Stimulated activated CD8-positive, alpha-beta memory T cell treated with anti-CD3 and anti-CD28 coated beads, Interleukin-2, amount 100 ng/mL, for 48 hours (primary cell): ENCODE measurements around the gene ADAMTSL2.

Source experiments
- DNase-seq, 2 donors: peaks; one replicate each; pipeline ENCODE4 v3.0.0-alpha.2; 2020; ENCODE audit warnings: low read depth in 2 of 2

ADAMTSL2 gene

GRCh38 chr9:133589454-133590227 lies 55.1 kb downstream of the ADAMTSL2 start:
- DNase-seq, result peak; percentile 36 to 40

DNA sequence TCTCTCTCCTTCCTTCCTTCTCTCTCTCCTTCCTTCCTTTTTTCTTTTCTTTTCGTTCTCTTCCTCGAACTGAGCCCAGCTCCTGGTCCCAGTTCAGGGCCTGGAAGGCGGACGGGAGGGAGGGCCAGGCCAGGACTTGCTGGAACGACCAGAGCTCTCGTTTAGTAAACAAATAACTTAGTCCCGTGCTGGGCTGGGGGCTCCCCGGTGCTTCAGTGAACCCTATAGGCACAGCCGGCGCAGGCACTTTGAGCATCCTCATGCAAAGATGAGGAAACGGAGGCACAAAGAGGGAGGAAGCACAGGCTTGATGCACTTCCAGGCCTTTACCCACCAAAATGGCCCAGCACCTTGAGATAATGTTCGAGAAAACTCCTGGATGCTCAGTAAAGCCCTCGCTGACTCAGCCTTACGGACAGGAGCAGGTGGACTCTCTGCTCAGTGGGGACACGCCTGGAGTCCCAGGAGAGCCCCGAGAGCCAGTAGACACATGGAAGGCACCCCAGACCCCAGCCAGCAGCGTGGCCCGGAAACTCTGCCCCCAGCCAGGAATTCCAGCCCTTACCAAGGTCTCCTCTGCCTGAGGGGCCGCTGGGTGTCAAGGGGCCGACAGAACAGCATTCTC lies 55.8 kb downstream of the ADAMTSL2 start:
- no peak for DNase-seq

DNA sequence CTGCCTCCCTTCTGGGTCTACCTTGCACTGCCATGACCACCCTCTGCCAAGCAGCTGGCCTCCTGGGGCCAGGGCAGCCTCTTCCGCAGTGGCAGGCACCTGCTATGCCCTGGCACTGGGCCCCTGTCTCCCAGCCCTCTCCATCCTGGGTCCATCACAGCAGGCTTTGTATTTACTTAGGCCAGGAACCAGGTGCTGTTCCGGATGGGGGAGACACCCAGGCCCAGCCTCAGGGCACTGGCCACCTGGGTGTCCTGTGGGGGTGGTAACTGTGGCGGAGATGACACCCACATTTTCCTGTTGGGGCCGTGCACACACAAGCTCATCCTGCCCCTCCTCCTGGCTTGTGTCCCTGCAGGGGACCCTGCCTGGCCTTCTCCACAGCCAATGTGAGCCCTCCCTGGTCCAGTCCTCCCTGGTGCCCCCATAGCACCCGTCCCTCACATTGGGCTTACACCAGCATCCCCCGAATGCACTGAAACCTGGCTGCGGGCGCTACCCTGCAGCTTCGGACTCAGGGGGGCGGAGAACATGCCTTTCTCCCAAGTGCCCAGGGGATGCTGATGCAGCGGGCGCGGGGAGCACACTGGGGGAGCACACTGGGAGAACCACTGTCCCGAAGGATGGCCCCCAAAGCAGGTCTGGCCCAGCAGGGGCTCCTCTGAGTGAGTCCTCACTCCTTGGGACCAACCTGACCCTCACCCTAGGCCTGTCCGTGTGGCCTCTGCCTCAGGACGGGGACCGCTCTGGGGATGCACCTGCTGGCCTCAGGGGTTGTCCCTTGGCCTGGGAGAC lies 56.8 kb downstream of the ADAMTSL2 start:
- DNase-seq, result no peak

DNA sequence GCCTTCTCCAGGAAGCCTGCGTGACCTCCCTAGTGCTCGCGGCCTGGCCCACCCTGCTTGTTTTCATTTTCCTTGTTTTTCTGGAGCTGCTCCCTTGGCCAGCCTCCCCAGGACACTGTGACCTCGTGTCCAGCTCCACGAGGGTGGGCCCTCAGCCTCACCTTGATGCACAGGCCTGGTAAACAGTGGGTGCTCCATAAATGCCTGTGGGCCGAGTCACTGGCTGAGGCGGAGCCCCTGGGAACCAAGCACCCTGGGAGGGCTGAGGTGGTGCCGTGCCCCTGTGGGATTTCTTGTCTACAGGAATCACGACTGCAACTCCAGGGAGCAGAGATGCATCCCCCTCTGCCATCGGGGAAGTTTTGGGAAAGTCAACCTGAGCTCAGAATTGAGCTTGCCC lies 57.5 kb downstream of the ADAMTSL2 start:
- DNase-seq, result no peak

GRCh38 chr9:133592731-133593409 lies 58.4 kb downstream of the ADAMTSL2 start:
- DNase-seq, result no peak

DNA sequence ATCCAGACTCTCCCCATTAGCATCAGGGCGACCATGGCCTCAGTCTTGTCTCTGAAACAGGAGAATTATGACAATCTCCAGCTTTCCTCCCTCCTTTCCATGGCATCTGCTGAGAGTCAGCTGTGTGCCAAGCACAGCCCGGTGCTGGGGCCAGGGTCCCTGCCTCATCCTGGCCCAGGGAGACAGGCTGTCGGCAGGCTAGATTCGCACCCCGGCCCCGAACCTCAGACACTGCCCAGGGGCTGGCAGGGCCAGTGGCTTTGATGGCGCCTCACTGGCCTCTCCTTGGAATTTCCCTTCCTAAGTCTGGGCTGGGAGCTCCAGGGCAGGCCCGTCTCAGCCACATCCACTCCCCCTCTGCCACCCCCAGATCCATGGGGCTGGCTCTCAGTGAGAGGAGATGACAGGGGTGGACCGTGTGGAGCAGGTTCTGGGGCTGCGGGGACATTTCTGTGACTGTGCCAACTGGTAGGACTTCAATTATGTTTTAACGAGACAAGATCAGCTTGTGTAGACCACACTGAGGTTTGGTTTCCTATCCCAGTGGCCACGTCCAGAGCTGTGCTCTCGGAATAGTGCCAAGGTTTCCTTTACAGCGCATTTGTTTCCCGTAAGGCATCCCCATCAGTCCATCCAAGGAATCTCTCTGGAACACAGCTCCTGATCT lies 59.2 kb downstream of the ADAMTSL2 start:
- DNase-seq, result no peak

DNA sequence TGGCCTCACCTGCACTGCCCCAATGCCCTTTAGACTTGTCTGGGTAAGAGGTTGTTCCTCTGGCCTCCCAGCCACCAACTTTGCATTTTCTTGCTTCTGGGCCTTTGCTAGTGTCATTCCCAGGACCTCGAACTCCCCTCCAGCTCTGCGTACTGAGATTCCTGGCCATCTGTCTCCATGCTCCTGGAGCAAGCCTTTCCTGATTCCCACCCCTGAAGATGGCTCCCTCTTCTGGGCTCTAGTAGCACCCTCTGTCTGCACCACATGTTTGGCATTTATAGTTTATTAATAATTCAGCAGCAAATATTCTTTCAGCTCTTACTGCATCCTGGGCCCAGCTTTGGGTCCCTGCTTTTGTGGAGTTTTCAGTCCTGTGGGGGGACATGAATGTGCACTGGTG lies 59.8 kb downstream of the ADAMTSL2 start:
- no peak for DNase-seq

GRCh38 chr9:133595910-133596309 lies 61.4 kb downstream of the ADAMTSL2 start:
- no peak for DNase-seq

GRCh38 chr9:133597316-133597957 lies 62.9 kb downstream of the ADAMTSL2 start:
- no peak for DNase-seq

DNA sequence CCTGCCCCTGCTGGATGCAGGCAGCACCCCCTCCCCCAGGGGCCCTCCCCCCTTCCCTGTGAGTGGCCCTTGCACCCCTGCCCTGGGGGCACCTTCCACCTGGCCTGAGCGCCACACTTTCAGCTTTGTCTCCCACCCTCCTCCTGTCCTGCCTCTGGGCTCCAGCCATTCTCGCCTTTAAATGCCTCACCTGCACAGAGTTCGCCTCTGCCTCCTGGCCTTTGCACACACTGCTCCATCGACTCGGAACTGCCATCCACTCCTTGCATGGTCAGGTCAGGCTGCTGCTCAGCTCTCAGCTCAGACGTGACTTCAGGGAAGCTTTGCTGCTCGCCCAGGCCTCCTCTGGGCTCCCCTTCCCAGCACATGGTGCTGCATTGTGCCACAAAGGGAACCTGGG lies 64.5 kb downstream of the ADAMTSL2 start:
- DNase-seq, result no peak

GRCh38 chr9:133599470-133600173 lies 65.1 kb downstream of the ADAMTSL2 start:
- no peak for DNase-seq

DNA sequence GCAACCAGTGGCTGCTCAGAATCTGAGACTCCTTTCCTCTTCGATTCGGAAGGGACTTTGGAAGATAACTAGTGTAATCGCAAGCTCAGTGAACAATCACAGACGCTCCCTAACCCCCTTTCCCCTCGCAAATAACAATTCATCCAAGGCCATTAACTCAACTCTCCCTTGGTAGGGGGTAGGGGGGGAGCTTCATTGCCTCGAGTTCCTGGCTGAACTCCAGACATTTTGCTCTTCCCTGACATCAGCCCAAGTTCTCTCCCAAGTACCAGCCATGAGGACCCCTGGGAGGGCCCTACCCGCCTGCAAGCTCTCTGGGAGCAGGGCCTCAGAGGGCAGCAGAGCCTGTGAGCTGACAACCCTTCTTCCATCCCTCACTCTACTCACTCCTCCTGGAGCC lies 66.2 kb downstream of the ADAMTSL2 start:
- no peak for DNase-seq

- no peak for DNase-seq
Observed at GRCh38 chr9:133601746-133602145, 67.2 kb downstream of the ADAMTSL2 start.

GRCh38 chr9:133602277-133602676 lies 67.8 kb downstream of the ADAMTSL2 start:
- DNase-seq, result no peak

- no peak for DNase-seq
Observed at GRCh38 chr9:133603135-133603927, 68.8 kb downstream of the ADAMTSL2 start.

DNA sequence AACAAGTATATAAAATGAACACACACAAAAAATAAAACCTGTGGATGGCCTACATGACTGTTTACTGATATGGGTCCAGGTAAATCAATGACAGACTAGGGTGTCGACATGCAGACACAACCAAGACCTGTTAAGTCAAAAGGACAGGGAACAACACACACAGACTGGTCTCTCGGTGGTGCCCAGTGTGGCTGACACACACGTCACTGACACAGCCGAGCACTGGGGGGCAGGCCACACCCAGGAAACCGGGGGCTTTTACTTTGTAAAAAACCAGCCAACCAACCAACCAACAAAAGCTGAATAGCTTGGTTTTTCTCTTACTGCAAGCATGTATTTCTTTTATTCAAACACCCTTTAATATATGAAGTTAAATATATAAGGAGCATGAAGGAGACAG lies 69.7 kb downstream of the ADAMTSL2 start:
- peak in 1 of 2 donors; percentile 14 for DNase-seq

DNA sequence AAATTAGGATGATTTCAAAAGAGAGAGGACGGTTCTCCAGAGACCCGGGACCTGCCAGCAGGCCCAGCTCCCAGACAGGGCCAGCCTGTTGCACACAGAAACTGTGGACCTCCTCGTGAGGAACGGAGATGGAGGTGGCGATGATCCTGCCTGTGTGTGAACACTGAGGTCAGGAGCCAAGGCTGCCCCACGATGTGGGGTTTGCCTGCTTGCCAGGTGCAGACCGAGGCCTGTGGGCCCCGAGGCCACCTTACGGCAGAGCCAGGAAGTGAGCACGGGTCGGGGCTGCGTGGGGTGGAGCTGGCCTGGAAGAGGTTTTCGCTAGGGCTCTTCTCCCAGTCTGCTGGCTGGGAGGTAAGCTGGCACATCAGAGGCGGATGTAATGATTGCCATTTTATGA lies 70.4 kb downstream of the ADAMTSL2 start:
- no peak for DNase-seq

DNA sequence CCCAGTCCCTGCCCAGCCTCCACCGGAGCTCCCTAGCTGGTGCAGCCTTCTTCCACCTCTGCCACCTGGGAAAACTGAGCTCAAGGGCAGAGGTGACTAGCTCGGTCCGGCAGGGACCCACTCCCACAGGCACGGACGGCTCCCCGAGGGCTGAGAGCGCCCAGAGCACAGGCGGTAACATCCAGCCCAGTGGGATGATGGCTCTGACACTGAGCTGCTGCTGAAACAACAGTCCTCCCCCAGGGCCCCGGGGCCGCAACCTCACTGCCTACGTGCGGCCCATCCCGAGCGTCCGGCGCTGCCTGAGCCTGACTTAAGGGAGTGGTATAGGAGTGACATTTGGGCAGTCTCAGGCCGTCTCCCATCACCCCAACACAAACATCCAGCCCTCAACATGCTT lies 70.9 kb downstream of the ADAMTSL2 start:
- DNase-seq, result no peak

DNA sequence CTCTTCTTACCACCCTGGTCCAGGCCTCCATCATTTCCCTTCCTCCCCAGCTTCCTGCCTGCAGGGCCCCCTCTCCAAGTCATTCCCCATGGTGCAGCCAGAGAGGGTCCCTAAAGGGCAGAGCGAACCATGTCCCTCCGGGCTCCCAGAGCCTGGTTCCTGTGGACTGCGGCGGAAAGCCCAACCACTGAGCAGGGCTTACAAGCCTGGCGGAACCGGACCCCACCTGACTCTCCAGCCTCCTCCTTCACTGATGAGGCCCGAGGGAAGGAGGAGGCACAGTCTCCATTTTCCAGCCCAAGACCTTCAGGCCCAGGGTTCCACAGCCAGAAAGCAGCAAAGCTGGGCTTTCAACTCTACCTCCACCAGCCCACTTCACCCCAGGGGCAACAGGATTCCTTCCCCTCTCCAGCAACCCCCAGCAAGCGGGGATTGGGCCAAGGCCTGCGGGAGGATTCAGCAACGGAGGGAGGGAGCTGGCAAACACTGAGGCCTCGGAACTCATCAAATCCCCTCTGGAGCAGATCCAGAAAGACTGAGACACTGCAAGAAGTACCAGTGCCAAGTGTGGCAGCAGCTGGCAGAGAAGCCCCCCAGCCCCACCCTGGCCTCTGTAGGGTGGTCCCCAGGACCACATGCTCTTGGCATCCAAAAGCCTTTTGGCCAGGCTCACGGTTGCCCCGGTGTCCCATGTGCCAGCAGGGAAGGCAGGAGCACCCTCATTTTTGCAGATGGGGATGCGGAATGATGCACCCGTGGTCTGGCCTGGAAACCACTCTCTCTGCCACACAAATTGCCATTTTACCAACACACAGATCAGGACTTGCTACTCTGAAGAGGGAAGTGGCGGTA lies 71.6 kb downstream of the ADAMTSL2 start:
- no peak for DNase-seq
